B cell (primary cell): Measurements from ENCODE around the gene TNRC6B.

Experiments
- CTCF ChIP-seq: fragments of 200-600 bp; IDR thresholded peaks from one replicate; pipeline ENCODE4 v1.8.0; 2022; ENCODE audit warnings: antibody characterized with exemption, mild to moderate bottlenecking
- EZH2 ChIP-seq: IDR thresholded peaks from 2 replicates; pipeline ENCODE4 v1.6.1; 2012; ENCODE audit warnings: borderline replicate concordance, low read depth, mild to moderate bottlenecking, moderate library complexity, low read length; ENCODE audit not compliant: insufficient read depth, poor library complexity, severe bottlenecking

GRCh38 chr22:40187389-40187788 lies 9.7 kb downstream of the TNRC6B start:
- TF ChIP-seq CTCF (no peak), EZH2 (no peak)
